OCI-LY1 (cell line): ENCODE data around the gene TIAL1.

ENCODE experiments used
- H2AFZ ChIP-seq: fragments of 200-600 bp; sonication (generic), shearing (Covaris generic); 2 replicates; pipeline ENCODE4 v1.6.0; 2014; ENCODE audit warnings: antibody characterized with exemption, mild to moderate bottlenecking, low read length
- H3F3A ChIP-seq: fragments of 200-600 bp; sonication (generic), shearing (Covaris generic); 2 replicates; pipeline ENCODE4 v1.6.0; 2014; ENCODE audit warnings: mild to moderate bottlenecking, antibody characterized with exemption, low read length, moderate library complexity; ENCODE audit not compliant: insufficient read depth
- H3K27ac ChIP-seq: fragments of 200-600 bp; sonication (generic); 2 replicates; pipeline ENCODE4 v1.5.1; 2014; ENCODE audit warnings: low read length, mixed run types, mild to moderate bottlenecking, low read depth; ENCODE audit not compliant: poor library complexity, severe bottlenecking
- H3K27me3 ChIP-seq: fragments of 200-600 bp; sonication (generic); 2 replicates; pipeline ENCODE4 v1.6.0; 2014; ENCODE audit warnings: antibody characterized with exemption, mild to moderate bottlenecking, low read length, moderate library complexity; ENCODE audit not compliant: insufficient read depth
- H3K36me3 ChIP-seq: fragments of 200-600 bp; sonication (generic); 2 replicates; pipeline ENCODE4 v1.6.1; 2014; ENCODE audit warnings: mild to moderate bottlenecking, antibody characterized with exemption, low read length, moderate library complexity, mixed read lengths; ENCODE audit not compliant: insufficient read depth
- H3K4me1 ChIP-seq: fragments of 200-600 bp; sonication (generic); 2 replicates; pipeline ENCODE4 v1.5.1; 2014; ENCODE audit warnings: mild to moderate bottlenecking, low read length, moderate library complexity; ENCODE audit not compliant: insufficient read depth, severe bottlenecking
- H3K4me2 ChIP-seq: fragments of 200-600 bp; sonication (generic), shearing (Covaris generic); 2 replicates; pipeline ENCODE4 v1.6.1; 2014; ENCODE audit warnings: low read length
- H3K4me3 ChIP-seq: fragments of 200-600 bp; sonication (generic); 2 replicates; pipeline ENCODE4 v1.5.1; 2014; ENCODE audit warnings: low read length, low read depth, mild to moderate bottlenecking, mixed read lengths; ENCODE audit not compliant: poor library complexity, severe bottlenecking
- H3K79me2 ChIP-seq: fragments of 200-600 bp; shearing (Covaris generic); 2 replicates; pipeline ENCODE4 v1.6.1; 2016; ENCODE audit warnings: mixed run types, low read length, mixed read lengths; ENCODE audit not compliant: insufficient read depth
- H3K9ac ChIP-seq: fragments of 200-600 bp; sonication (generic), shearing (Covaris generic); 2 replicates; pipeline ENCODE4 v1.6.1; 2014; ENCODE audit warnings: mild to moderate bottlenecking, low read length, mixed read lengths
- H3K9me2 ChIP-seq: fragments of 200-600 bp; sonication (generic), shearing (Covaris generic); 2 replicates; pipeline ENCODE4 v1.6.1; 2014; ENCODE audit warnings: low read depth, mild to moderate bottlenecking, low read length, mixed read lengths
- H3K9me3 ChIP-seq: fragments of 200-600 bp; shearing (Covaris generic); 2 replicates; pipeline ENCODE4 v1.6.1; 2014; ENCODE audit warnings: low read length, mixed read lengths
- H4K20me1 ChIP-seq: fragments of 200-600 bp; sonication (generic), shearing (Covaris generic); 2 replicates; pipeline ENCODE4 v1.6.0; 2016; ENCODE audit warnings: mild to moderate bottlenecking, low read length; ENCODE audit not compliant: insufficient read depth
- EZH2 ChIP-seq: fragments of 200-600 bp; sonication (generic), shearing (Covaris generic); IDR thresholded peaks from 2 replicates; pipeline ENCODE4 v1.8.0; 2017; ENCODE audit warnings: borderline replicate concordance, mixed run types, mild to moderate bottlenecking, antibody characterized with exemption, low read length, moderate library complexity, mixed read lengths
- TF ChIP-seq, protein P1 (sequence below): fragments of 200-600 bp; sonication (generic), shearing (Covaris generic); IDR thresholded peaks from 2 replicates; pipeline ENCODE4 v1.5.1; 2017; ENCODE audit warnings: mild to moderate bottlenecking, antibody characterized with exemption, low read length, moderate library complexity, mixed read lengths

TIAL1 gene

GRCh38 chr10:119524720-119525070 lies 72.1 kb downstream of the TIAL1 start:
- no peak overlapping the region for H3K4me2 ChIP-seq
- H3K9ac ChIP-seq = no peak overlapping the region
- H3K4me3 ChIP-seq = no peak overlapping the region
- H4K20me1 ChIP-seq = no peaks in the 10 kb centered on the region
- no peaks in the 10 kb centered on the region for H3K79me2 ChIP-seq
- TF ChIP-seq EZH2 = no peak
- TF ChIP-seq, protein P1, sequence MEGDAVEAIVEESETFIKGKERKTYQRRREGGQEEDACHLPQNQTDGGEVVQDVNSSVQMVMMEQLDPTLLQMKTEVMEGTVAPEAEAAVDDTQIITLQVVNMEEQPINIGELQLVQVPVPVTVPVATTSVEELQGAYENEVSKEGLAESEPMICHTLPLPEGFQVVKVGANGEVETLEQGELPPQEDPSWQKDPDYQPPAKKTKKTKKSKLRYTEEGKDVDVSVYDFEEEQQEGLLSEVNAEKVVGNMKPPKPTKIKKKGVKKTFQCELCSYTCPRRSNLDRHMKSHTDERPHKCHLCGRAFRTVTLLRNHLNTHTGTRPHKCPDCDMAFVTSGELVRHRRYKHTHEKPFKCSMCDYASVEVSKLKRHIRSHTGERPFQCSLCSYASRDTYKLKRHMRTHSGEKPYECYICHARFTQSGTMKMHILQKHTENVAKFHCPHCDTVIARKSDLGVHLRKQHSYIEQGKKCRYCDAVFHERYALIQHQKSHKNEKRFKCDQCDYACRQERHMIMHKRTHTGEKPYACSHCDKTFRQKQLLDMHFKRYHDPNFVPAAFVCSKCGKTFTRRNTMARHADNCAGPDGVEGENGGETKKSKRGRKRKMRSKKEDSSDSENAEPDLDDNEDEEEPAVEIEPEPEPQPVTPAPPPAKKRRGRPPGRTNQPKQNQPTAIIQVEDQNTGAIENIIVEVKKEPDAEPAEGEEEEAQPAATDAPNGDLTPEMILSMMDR = no peak
- no peak overlapping the region for H2AFZ ChIP-seq
- no peaks in the 10 kb centered on the region for H3F3A ChIP-seq
- no peaks in the 10 kb centered on the region for H3K9me2 ChIP-seq
- H3K27ac ChIP-seq = no peak overlapping the region
- H3K36me3 ChIP-seq = no peaks in the 10 kb centered on the region
- no peaks in the 10 kb centered on the region for H3K9me3 ChIP-seq
- 0 out of 2 replicates have a peak, but pooled peaks cover 3% of the 10 kb centered on the region for H3K27me3 ChIP-seq
- H3K4me1 ChIP-seq = no peaks in the 10 kb centered on the region

GRCh38 chr10:119523895-119524719 lies 72.7 kb downstream of the TIAL1 start:
- Histone ChIP-seq H3K9me2 (no peaks in the 10 kb centered on the region), H3K9me3 (no peaks in the 10 kb centered on the region), H3K79me2 (no peaks in the 10 kb centered on the region), H3K4me3 (no peak overlapping the region), H3K27me3 (0 out of 2 replicates have a peak, but pooled peaks cover 3% of the 10 kb centered on the region), H3K36me3 (no peaks in the 10 kb centered on the region), H3K4me2 (no peak overlapping the region), H3K4me1 (no peaks in the 10 kb centered on the region), H3F3A (no peaks in the 10 kb centered on the region), H2AFZ (no peak overlapping the region), H3K9ac (no peak overlapping the region), H4K20me1 (no peaks in the 10 kb centered on the region), H3K27ac (no peak overlapping the region)
- no peak for TF ChIP-seq EZH2
- TF ChIP-seq, protein P1 = no peak
